GM21723 (cell line): ENCODE data around the gene NAV2.
A peak's percentile ranks its signal among the peaks of the same experiment; 100 is the strongest.
"Not testable (repeated sequence)": the region's sequence is repeated elsewhere in the genome, so short reads cannot be mapped to it uniquely, and the experiment has no call there.

Source experiments
- ATAC-seq: cut with Tn5 transposase; IDR thresholded peaks from one replicate; pipeline ENCODE4 v1.9.1; 2021; ENCODE audit warnings: mild to moderate bottlenecking, moderate library complexity; ENCODE audit not compliant: unreplicated experiment

The NAV2 gene

DNA sequence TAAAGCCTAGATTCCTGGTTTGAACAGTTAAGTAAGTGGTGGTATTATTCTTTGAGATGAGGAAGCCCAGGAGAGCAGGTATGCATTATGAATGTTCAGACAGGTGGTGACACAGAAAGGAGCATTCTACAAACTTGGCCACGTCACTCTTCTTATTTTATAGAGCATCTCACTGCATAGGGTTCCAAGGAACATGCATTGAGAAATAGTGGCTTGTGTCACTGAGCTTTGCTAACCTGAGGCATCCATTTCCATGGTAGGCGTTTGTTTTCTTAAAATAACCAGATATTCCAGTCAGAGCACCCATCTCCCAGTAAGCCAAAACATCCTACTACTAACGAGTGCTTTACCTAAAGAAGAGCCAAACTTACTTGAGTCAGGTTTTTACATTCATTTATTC lies 169.7 kb downstream of the NAV2 start:
- no peak for ATAC-seq

DNA sequence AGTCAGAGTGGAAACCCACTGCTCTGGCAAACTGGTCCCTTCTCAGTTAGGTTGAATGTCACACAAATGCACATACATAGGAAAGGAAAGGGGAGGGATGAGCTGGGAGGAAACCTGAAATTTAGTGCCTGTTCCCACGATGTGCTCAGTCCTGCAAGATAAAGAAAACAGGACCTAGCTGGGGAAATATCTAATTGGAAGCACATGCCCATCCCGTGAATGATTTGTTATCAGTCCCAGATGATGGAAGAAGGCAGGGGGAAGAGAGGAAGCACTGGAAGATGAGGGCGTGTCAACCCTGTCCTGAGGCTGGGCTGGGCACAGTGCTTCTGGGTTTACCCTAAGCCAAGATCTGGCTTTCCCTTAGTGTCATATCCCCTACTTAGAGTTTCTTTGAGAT lies 173.9 kb downstream of the NAV2 start:
- ATAC-seq = no peak

DNA sequence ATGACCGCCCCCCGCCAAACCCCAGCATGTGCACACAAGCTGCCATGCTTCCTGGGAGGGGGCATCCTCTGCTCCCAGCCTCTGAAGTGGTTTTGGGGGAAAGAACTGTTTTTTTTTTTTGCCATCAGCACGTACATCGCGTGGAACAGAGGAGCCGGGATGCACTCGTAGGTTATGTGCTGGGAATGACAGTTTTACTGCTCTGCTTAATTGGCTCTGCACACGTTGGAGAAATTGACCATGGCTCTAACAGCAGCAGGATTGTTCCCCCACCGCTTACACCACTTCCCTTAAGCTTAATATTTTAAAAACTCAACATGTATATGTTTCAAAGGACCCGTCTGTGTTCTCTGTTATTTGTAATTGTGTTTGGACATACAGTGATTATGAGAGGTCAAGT lies 175.2 kb downstream of the NAV2 start:
- ATAC-seq = no peak

DNA sequence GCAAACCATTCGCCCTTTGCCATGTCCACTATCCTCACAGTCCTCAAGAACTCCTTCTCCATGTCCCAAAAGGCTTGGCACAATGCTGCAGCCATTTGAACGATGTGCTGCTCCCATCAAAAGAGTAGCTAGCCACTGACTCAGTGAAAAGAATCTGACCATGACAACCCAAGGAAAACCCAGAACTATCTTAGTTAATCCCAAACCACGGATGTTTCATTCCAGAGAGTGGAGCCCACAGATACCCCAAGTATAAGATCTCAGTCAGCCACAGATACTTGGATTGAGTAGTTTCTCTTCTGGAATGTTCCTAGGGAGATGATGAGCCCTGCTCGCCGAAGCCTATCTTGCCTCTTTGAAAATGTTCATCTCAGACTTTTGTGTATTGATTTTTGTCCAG lies 176.9 kb downstream of the NAV2 start:
- ATAC-seq = no peak

DNA sequence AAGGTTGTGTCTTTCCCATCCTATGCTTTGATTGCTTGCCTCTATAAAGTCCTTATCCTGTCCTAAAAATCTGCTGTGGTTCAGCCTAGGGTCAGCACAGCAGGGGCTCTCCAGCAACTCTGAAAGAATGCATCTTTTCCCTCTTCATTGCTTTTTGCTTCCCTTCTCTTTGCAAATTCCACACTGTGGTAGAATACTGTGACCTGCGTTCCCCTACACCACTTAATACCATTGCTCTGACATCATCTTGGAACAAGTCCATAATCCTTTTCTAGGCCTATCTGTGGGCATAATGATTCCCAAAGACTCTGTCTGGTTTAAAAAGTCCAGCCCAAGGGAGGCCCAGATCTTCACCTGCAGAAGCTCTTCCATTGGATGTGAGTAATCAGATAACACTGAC lies 177.7 kb downstream of the NAV2 start:
- no peak for ATAC-seq

DNA sequence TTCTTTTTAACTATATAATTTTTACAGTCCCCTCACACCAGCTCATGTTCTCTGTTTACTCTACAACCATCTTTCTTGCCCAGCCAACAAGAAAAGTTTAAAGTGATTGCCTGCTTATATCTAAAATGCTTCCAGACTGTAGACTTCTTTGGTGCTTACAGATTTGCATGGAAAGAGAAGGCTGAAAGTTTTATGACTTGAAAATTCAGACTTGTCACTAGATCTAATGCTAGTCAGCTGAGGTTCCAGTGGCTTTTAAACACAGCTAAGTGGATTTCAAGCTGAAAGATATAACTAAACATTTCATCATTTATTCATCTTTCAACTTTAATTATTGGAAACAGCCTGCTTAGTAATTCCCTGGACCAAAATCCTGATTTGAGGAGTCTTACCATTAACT lies 178.4 kb downstream of the NAV2 start:
- no peak for ATAC-seq

DNA sequence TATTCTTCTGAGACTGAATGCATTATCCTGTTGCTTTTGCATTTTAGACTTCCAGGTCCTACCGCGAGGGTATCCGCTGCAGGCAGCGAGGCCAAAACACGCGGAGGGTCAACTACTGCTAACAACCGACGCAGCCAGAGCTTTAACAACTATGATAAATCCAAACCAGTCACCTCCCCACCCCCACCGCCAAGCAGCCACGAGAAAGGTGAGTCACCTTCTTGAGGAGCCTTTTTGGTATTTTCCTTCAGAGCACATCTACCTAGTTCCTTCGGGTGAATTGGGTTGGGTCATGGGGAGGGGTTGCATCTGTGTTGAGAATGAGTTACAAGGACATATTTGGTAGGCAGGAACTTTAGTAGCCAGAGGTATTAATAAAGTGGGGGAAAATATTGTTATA lies 179.8 kb downstream of the NAV2 start:
- no peak for ATAC-seq

DNA sequence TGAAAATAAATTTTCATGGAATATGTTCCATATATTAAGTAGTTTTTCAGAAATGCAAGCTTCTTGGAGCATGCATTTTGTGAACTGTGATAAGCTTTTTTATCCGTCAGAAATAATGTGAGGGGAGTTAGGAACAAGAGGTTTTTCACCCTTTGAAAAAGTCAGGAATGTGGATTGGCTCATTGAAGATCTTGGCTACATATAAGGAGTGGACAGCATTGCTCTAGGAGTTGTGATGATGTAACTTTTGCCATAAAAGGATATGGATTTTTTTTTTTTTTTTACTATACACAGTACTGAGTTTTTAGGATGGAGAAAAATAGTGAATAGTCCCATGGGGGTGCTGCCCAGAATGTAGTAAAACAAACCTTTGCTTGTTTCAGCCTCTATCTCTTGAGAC lies 180.2 kb downstream of the NAV2 start:
- no peak for ATAC-seq

DNA sequence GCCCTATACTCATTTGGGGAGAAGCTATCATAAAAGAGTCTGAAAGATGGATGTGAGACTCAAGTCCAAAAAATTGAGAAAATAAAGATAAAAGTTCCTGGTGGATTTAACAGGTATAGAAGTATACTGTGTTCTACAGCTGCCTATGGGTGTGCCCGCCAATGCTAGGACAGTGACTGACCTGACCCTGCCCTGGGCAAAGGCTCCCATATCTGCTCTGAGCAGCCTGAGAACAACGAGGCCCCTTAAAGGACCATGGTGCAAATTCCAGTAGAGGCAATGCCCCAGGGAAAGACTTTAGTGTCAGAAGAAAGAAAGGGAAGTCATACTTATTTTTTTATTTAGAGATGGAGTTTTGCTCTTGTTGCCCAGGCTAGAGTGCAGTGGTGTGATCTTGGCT lies 181.8 kb downstream of the NAV2 start:
- ATAC-seq = no peak

DNA sequence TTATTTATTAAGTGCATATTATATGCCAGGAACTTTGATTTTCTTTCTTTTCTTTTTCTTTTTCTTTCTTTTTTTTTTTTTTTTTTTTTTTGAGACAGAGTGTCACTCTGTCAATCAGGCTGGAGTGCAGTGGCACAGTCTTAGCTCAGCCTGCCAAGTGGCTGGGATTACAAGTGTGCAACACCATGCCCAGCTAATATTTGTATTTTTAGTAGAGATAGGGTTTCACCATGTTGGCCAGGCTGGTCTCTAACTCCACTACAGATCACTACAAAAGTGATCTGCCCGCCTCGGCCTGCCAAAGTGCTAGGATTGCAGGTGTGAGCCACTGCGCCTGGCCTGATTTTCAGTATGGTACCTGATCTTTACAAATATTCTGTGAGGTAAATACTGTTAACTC lies 182.4 kb downstream of the NAV2 start:
- ATAC-seq = not testable (repeated sequence)

DNA sequence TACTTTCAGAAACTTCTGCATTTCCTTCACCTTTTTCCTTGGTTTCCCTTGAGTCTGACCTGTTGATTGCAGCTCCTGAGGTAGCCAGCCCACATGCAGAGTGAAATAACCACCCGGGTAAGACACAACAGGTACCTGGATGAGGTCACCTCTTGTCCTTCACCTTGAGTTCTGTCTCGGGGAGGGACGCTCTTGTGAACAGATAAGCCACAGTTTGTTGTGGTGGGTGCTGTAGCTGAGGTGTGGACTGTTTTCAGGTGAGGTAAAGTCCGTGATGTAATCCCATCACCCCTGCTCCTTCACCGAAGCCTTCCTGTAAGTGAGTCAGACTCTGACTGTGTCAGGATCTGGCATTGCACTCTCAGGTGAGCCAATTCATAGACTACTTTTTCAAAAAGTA lies 183.1 kb downstream of the NAV2 start:
- ATAC-seq = no peak

DNA sequence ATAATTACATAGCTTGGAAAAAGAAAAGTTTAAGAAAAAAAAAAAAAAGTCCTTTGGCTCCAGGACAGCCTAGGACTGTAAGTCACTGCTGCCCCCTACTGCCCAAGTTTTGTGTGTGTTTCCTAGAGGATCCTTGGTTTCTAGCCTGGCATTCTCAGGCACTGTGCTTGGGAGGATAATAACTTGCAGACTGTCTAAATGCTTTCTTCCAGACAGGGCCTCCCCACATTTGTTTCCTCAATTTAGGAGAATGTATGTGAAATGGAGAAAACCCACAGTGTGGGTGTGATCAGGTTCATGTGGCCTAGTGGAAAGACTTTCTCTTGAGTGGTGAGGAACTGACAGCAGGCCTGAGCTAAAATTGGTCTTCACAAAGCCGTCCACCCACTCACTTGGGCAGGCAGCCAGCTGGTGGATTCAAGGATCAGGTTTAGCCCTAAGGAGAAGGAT lies 191.0 kb downstream of the NAV2 start:
- no peak for ATAC-seq

DNA sequence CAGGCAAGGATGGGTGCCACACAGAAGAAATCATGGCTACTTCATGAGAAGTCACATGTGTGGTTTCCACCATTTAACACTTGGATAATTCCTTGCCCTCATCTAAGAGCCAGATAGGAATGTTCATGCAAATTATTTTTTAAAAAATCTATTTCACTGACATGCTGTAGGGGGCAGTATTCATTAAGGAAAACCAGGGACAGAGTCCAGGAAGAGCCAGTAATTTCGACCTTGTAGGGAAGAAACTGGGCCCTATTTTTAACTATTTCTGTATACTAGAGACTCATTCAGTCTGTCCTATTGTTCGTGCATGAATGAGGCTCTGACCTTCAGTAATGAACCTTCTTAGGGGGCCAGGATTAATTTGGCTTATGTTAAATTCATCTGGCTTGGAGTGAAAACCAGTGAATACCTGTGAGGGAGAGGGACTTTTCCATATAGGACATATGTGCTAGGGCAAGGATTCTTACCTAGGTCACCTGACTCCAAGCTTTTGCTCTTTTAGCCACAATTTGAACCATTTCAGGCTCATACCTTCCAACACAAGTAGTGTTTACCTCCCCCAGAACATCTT lies 192.7 kb downstream of the NAV2 start:
- ATAC-seq = no peak

DNA sequence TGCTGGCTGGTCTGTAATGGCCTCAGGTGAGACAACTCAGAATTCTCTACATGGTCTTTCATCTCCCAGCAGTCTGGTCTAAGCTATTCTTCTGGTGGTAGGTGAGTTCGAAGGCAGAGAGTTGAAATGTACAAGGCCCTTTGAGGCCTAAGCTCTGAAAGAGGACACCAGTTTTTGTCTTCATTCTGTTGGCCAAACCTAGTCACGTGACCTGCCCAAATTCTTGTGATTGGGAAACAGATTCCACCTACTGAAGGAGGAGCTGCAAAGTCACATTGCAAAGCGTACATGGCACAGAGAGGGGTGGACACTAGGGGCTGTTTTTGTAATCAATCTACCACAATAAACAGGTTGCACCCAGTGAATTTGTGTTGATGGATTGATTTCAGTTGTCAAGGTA lies 193.5 kb downstream of the NAV2 start:
- no peak for ATAC-seq

DNA sequence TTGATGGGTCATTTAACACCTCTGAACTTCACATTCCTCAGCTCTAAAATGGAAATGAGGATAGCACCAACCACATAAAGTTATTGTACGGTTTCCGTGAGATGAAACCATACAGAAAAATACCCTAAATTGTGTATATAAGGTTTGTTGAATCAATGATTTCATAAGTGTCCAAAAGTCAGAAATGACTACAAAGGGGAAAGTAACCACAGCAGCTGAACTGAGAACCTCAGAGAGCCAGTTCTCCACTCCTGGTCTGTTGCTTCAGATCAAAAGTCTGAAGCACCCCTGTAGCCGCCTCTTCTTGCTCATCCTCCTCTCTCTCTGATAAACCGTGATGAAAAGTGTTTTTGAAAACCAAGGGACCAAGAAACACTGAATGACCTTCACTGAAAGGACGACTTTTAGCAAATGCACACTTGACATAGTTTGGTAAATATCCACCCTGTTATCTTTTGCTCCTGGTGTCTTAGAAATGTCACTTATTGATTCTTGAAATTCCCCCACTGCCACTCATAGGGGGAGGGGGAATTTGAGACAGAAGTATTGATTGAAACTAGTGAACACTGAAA lies 194.5 kb downstream of the NAV2 start:
- ATAC-seq = peak; percentile 69

DNA sequence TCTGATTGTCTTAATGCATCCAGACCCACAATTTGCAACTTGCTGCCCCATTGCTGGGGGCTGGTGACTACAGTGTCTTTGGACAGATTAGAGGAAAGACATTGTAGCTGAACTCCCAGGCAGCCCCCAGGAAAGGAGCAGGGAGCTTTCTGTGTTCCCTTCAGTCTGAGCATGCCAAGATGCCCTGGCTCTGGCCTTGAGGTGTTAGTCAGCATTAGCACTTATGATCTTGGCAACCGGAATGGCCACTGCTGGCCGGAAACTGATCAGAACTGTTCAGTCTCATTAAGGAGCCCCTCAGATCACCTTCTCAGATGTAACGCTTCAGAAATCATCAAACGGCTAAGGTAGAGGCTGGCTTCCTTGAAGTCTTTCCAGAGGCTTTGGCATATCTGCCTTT lies 195.2 kb downstream of the NAV2 start:
- no peak for ATAC-seq

DNA sequence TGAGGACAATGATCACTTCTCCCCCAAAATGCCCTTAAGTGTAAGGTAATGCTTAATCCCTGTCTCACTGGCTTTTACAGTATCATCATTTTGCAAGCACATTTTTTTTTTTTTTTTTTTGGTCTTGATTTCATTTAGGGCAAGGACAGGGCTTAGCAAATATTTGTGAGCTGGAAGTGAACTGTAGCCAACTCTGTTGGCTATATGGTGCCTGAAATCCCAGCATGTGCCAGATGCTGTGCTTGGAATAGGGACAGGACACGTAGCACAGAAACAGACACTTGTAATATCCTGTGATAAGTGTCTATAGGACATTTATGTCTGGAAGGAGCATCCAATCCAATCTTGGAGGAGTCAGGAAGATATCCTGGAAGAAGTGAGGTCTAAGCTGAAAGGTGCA lies 198.3 kb downstream of the NAV2 start:
- no peak for ATAC-seq

DNA sequence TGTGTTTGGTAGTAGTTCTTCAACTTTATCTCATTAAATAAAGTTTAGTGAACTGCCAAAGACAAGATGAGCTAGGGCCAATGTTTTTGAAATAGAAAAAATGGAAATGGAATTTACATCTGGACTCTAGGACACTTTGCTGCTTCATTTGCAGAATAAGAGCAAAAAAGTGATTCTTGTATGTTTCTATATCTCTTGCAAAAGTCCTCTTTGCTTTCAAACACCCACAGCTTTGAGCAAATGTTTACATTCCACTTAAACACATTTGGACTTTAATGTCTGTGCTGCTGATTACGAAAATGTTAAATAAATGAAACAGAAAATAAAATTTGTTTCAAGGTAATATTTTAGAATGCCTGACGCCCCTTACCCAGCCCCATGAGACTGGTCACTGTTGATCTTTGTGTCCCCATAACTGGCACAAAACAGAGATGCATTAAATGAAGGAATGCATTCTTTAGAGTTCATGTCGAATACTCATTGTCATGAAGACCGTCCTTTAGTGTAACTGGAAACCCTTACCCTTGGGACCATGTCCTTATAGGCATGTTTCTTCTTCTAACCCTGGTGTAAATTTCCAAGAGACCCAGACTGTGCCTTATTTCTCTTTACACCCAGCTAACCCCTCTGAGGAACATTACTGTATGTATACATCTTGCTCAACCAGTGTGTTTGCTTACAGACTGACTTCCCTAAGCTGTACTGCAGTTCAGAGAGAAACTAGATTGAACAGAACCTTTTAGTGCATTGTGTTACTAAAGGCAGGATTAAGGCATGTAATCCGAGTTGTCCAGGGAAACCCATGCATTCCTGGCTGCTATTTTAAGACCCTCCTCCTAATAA lies 199.7 kb downstream of the NAV2 start:
- no peak for ATAC-seq

DNA sequence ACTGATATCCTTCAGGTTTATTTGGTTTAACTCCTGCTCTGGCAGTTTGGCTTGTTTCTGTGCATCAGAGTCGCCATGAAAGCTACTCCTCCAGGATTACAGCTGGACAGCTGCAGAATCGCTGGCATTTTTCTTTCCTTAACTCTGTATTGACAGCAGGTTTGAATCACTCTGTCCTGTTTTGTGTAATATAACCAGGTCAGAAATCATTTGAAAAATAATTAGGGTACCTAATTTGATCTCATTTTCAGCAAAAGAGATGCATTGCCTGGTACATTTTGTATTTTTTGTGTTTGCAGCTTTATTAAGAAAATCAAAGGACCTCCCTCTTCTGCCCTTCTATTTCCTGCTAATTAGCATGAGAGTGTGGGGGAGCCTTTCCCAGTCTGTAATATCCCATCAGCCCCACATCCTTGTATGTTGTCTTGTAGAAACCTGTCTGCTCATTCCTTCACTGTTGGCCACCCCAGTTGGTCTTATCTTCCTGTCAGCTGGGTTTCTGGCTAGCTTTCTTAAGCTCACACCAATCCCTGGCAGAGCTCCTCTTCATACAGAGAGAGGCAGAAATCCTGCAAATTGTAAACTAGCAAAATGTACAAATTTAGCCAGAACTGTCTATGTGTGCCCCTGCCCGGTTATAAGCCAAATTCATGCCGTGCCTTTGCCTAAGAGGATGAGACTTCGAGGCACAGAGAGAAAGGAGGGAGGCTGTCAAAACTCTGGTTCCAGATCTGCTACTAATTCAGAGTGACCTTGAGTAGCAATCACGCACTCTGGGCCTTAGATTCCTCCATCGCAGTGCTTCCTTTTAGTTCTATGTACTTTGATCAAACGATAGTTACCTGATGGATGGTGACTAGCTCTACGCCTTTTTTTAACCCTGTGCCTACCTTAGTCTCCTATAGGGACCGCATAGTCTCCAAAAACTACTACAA lies 200.6 kb downstream of the NAV2 start:
- ATAC-seq = no peak

DNA sequence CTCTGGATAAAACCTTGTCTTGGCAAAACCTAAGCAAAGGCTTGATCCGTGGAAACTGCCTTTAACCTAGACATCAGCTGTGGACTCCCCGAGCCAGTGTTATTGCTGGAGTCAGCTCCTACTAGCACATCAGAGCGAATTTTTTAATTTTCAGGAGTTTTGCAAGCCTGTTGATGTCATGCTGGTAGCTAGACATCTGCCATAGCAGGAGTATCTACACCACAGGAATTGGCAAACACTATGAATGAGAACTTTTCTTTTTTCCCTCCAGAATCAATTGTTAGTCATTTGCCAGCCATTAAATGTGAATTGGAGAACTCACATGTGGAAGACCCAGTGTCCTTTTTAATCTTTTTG lies 201.2 kb downstream of the NAV2 start:
- no peak for ATAC-seq

DNA sequence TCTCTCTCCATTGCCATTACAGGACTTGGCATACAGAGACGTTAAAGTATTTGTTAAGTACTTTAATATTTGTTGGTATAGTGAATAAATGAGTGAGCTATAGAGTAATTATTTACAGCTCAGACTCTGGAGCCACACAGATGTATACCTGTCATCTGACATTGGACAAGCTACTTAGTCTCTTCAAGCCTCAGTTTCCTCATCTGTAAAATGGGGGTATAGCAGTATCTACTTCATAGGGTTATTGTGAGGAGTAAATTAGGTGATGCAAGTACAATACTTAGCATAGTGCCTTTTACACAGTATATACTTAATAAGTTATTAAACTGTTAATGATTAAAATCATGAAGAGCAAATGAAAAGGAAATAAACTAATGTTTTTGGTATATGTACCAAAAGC lies 203.2 kb downstream of the NAV2 start:
- ATAC-seq = no peak
